ENCODE data around the gene SMAD4. TPM values are rescaled to one million over a fixed set of nuclear protein-coding genes. Genes with fewer than 3 reads are reported as not detected.

The SMAD4 gene
- total and polyA plus RNA-seq, 7 donors = 16.4 to 143 (median 106) TPM

GRCh38 chr18:51011709-51012108, 18.3 kb upstream of the SMAD4 start:
- TF ChIP-seq POLR2AphosphoS5 (IDR thresholded peaks at IDR 0.05) = no peak
- no peak for TF ChIP-seq EP300 (IDR thresholded peaks at IDR 0.05)
- no peak for TF ChIP-seq CTCF (IDR thresholded peaks at IDR 0.05)
- no peak for TF ChIP-seq POLR2A (IDR thresholded peaks at IDR 0.05)
- Histone ChIP-seq H3K27me3 (no peaks in the 10 kb centered on the region), H3K36me3 (no peaks in the 10 kb centered on the region), H3K9me3 (no peaks in the 10 kb centered on the region), H3K27ac (no peak overlapping the region), H3K4me3 (no peak overlapping the region), H3K4me1 (peaks cover 0 to 3% (median 0%) of the 10 kb centered on the region in 4 donors)
- DNase-seq = no peak
- 16 to 54% methylated on average over 3 of the region's 3 CpGs for whole genome bisulfite sequencing, 2 donors
- intact Hi-C loops (cut with DNase I) = no loop called here

- no peak overlapping the region for H3K4me3 ChIP-seq
- no peak for DNase-seq
- peaks cover 0 to 3% (median 0%) of the 10 kb centered on the region in 4 donors for H3K4me1 ChIP-seq
- no peaks in the 10 kb centered on the region for H3K27me3 ChIP-seq
- no peak overlapping the region for H3K27ac ChIP-seq
- H3K9me3 ChIP-seq = no peaks in the 10 kb centered on the region
- intact Hi-C loops (cut with DNase I) = no loop called here
- 67 to 91% methylated on average over 3 of the region's 3 CpGs for WGBS, 2 donors
- TF ChIP-seq EP300 (IDR thresholded peaks at IDR 0.05) = no peak
- no peak for TF ChIP-seq CTCF (IDR thresholded peaks at IDR 0.05)
- no peak for TF ChIP-seq POLR2A (IDR thresholded peaks at IDR 0.05)
- TF ChIP-seq POLR2AphosphoS5 (IDR thresholded peaks at IDR 0.05) = no peak
- no peaks in the 10 kb centered on the region for H3K36me3 ChIP-seq
These were observed 17.6 kb upstream of the SMAD4 start for GRCh38 chr18:51012441-51012840.

GRCh38 chr18:51013259-51013658, 16.8 kb upstream of the SMAD4 start:
- peaks cover 0 to 3% (median 0%) of the 10 kb centered on the region in 4 donors for H3K4me1 ChIP-seq
- TF ChIP-seq CTCF (IDR thresholded peaks at IDR 0.05) (no peak), EP300 (IDR thresholded peaks at IDR 0.05) (no peak)
- 93 to 95% methylated on average over 3 of the region's 3 CpGs for WGBS, 2 donors
- no peaks in the 10 kb centered on the region for H3K27me3 ChIP-seq
- intact Hi-C loops (cut with DNase I) = no loop called here
- no peaks in the 10 kb centered on the region for H3K36me3 ChIP-seq
- DNase-seq = no peak
- no peak overlapping the region for H3K27ac ChIP-seq
- H3K9me3 ChIP-seq = no peaks in the 10 kb centered on the region
- no peak overlapping the region for H3K4me3 ChIP-seq

- Histone ChIP-seq H3K27me3 (no peaks in the 10 kb centered on the region), H3K9me3 (no peaks in the 10 kb centered on the region), H3K36me3 (peaks cover 0 to 6% (median 0%) of the 10 kb centered on the region in 4 donors), H3K27ac (no peak overlapping the region), H3K4me3 (no peak overlapping the region), H3K4me1 (no peaks in the 10 kb centered on the region)
- intact Hi-C loops (cut with DNase I) = no loop called here
- no peak for DNase-seq
- no peak for TF ChIP-seq POLR2A (IDR thresholded peaks at IDR 0.05)
- 86 to 90% methylated on average over 8 of the region's 8 CpGs for WGBS, 2 donors
These were observed 12.7 kb upstream of the SMAD4 start for GRCh38 chr18:51017140-51017879.

DNA sequence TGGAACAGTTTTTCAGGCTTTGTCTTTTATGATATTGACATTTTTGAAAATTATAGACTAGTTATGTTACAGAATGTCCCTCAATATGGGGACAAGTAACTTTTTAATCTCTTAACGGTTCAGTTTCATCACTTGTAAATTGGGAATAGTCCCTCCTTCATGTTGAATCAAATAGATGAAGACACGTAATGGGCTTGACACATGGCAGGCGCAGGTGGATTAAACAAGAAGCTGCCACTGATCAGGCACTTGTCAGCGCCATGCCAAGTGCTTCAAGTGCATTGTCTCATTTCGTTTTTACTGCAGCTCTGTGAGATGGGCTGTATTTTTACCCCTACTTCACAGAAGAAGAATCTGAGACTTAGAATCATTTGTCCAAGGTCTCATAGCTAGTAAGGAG, 9.5 kb upstream of the SMAD4 start:
- H3K4me3 ChIP-seq = no peak overlapping the region
- H3K36me3 ChIP-seq = peaks cover 0 to 10% (median 0%) of the 10 kb centered on the region in 4 donors
- H3K4me1 ChIP-seq = no peaks in the 10 kb centered on the region
- no peaks in the 10 kb centered on the region for H3K27me3 ChIP-seq
- H3K9me3 ChIP-seq = no peaks in the 10 kb centered on the region
- DNase-seq = no peak
- intact Hi-C loops (cut with DNase I) = no loop called here
- H3K27ac ChIP-seq = no peak overlapping the region
- TF ChIP-seq POLR2AphosphoS5 (IDR thresholded peaks at IDR 0.05) = no peak
- no peak for TF ChIP-seq EP300 (IDR thresholded peaks at IDR 0.05)
- no peak for TF ChIP-seq CTCF (IDR thresholded peaks at IDR 0.05)
- TF ChIP-seq POLR2A (IDR thresholded peaks at IDR 0.05) = no peak
- WGBS, 2 donors = 33 to 74% methylated on average over 5 of the region's 5 CpGs
